ENCODE data around the gene KRTAP10-9.
"Not testable (repeated sequence)": the region's sequence is repeated elsewhere in the genome, so short reads cannot be mapped to it uniquely, and the experiment has no call there.

Gene KRTAP10-9

GRCh38 chr21:44637018-44637850 is 10.3 kb downstream of the KRTAP10-9 start, which contains the start of gene KRTAP10-10:
Gene KRTAP10-10 (plus strand): TSS chr21:44637356. CDS start chr21:44637418, 62 bp downstream.
- in situ Hi-C loops (cut with MboI; ENCODE audit: low sequenced_read_pairs) = no loop called here

- in situ Hi-C loops (cut with MboI; ENCODE audit: low sequenced_read_pairs) = not testable (repeated sequence)
Observed at GRCh38 chr21:44637851-44638348, 11.0 kb downstream of the KRTAP10-9 start.

- in situ Hi-C loops (cut with MboI; ENCODE audit: low sequenced_read_pairs) = not testable (repeated sequence)
Observed at GRCh38 chr21:44638506-44639330, 11.8 kb downstream of the KRTAP10-9 start.

- in situ Hi-C loops (cut with MboI; ENCODE audit: low sequenced_read_pairs) = no loop called here
Observed at GRCh38 chr21:44639331-44639655, 12.4 kb downstream of the KRTAP10-9 start.

- in situ Hi-C loops (cut with MboI; ENCODE audit: low sequenced_read_pairs) = no loop called here
Observed at GRCh38 chr21:44640761-44641160, 13.9 kb downstream of the KRTAP10-9 start.

GRCh38 chr21:44643741-44644310 is 16.9 kb downstream of the KRTAP10-9 start:
- in situ Hi-C loops (cut with MboI; ENCODE audit: low sequenced_read_pairs) = no loop called here

GRCh38 chr21:44644878-44645277 is 18.0 kb downstream of the KRTAP10-9 start:
- in situ Hi-C loops (cut with MboI; ENCODE audit: low sequenced_read_pairs) = no loop called here

- in situ Hi-C loops (cut with MboI; ENCODE audit: low sequenced_read_pairs) = not testable (repeated sequence)
Observed at GRCh38 chr21:44646366-44647221, 19.7 kb downstream of the KRTAP10-9 start, which contains the start of gene KRTAP10-11. Gene KRTAP10-11 (plus strand): TSS chr21:44646414. CDS start chr21:44646459, 45 bp downstream.

GRCh38 chr21:44647222-44647552 is 20.3 kb downstream of the KRTAP10-9 start:
- in situ Hi-C loops (cut with MboI; ENCODE audit: low sequenced_read_pairs) = no loop called here

- in situ Hi-C loops (cut with MboI; ENCODE audit: low sequenced_read_pairs) = no loop called here
Observed at GRCh38 chr21:44648557-44649311, 21.8 kb downstream of the KRTAP10-9 start.

- in situ Hi-C loops (cut with MboI; ENCODE audit: low sequenced_read_pairs) = no loop called here
Observed at GRCh38 chr21:44649521-44650100, 22.7 kb downstream of the KRTAP10-9 start.

GRCh38 chr21:44650265-44650972 is 23.5 kb downstream of the KRTAP10-9 start:
- in situ Hi-C loops (cut with MboI; ENCODE audit: low sequenced_read_pairs) = no loop called here

- in situ Hi-C loops (cut with MboI; ENCODE audit: low sequenced_read_pairs) = no loop called here
Observed at GRCh38 chr21:44650973-44651675, 24.2 kb downstream of the KRTAP10-9 start.

GRCh38 chr21:44653123-44653522 is 26.2 kb downstream of the KRTAP10-9 start:
- in situ Hi-C loops (cut with MboI; ENCODE audit: low sequenced_read_pairs) = no loop called here

- in situ Hi-C loops (cut with MboI; ENCODE audit: low sequenced_read_pairs) = no loop called here
Observed at GRCh38 chr21:44653656-44654575, 27.0 kb downstream of the KRTAP10-9 start.

- in situ Hi-C loops (cut with MboI; ENCODE audit: low sequenced_read_pairs) = no loop called here
Observed at GRCh38 chr21:44654576-44655175, 27.8 kb downstream of the KRTAP10-9 start, which contains the start of gene KRTAP12-4. Gene KRTAP12-4 (minus strand): TSS chr21:44654659. CDS start chr21:44654614, 45 bp downstream.

All from hTERT RPE-1 (cell line).